ENCODE data around the gene C2CD4B. TPM values are rescaled to one million over a fixed set of nuclear protein-coding genes. Genes with fewer than 3 reads are reported as not detected.

Gene C2CD4B
- total RNA-seq, 1 donor from 2014 or later = 3.5 TPM

GRCh38 chr15:62133141-62133540 is 31.9 kb downstream of the C2CD4B start:
- intact Hi-C loops (cut with DNase I) = no loop called here
- Histone ChIP-seq H3K27me3 (no peaks in the 10 kb centered on the region), H3K36me3 (no peaks in the 10 kb centered on the region), H3K4me3 (no peak overlapping the region), H3K27ac (no peak overlapping the region), H3K9me3 (no peaks in the 10 kb centered on the region), H3K4me1 (peaks cover 8% of the 10 kb centered on the region)
- no peak for TF ChIP-seq CTCF (IDR thresholded peaks at IDR 0.05)
- ATAC-seq (no peak), DNase-seq (no peak)

- no peak for TF ChIP-seq CTCF (IDR thresholded peaks at IDR 0.05)
- ATAC-seq = no peak
- no peak overlapping the region for H3K27ac ChIP-seq
- DNase-seq = no peak
- H3K36me3 ChIP-seq = no peaks in the 10 kb centered on the region
- intact Hi-C loops (cut with DNase I) = no loop called here
- no peak overlapping the region for H3K4me3 ChIP-seq
- peaks cover 24% of the 10 kb centered on the region for H3K4me1 ChIP-seq
- H3K9me3 ChIP-seq = no peaks in the 10 kb centered on the region
- H3K27me3 ChIP-seq = no peaks in the 10 kb centered on the region
These were observed 36.2 kb downstream of the C2CD4B start for GRCh38 chr15:62128916-62129315.

- TF ChIP-seq CTCF (IDR thresholded peaks at IDR 0.05) = no peak
- Histone ChIP-seq H3K36me3 (no peaks in the 10 kb centered on the region), H3K9me3 (no peaks in the 10 kb centered on the region), H3K4me1 (peaks cover 27% of the 10 kb centered on the region), H3K27ac (no peak overlapping the region), H3K4me3 (no peak overlapping the region), H3K27me3 (no peaks in the 10 kb centered on the region)
- intact Hi-C loops (cut with DNase I) = no loop called here
- ATAC-seq (no peak), DNase-seq (no peak)
These were observed 38.7 kb downstream of the C2CD4B start for GRCh38 chr15:62126364-62126763.

DNA sequence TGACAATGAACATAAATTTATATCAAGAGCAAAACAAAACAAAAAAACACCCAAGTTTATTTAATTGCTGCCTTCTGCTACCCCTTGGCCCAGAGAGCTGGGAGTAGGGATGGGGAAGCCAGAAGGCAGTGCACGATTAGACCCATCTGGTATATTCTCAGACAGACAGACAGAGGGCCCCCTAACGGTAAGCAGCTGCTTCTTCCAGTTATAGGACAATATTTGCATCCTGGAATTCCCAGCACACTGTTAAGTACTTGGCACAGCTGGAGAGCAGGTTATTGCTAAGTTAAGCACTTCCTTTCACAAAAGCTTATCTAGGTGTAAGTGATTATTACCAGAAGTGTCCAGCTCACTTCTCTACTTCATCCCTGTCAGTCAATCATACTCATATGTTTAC is 39.3 kb downstream of the C2CD4B start:
- H3K36me3 ChIP-seq = no peaks in the 10 kb centered on the region
- no peaks in the 10 kb centered on the region for H3K9me3 ChIP-seq
- peaks cover 27% of the 10 kb centered on the region for H3K4me1 ChIP-seq
- no peak overlapping the region for H3K27ac ChIP-seq
- intact Hi-C loops (cut with DNase I) = no loop called here
- peak; percentile 71 for ATAC-seq
- TF ChIP-seq CTCF (IDR thresholded peaks at IDR 0.05) = peak; percentile 46
- H3K4me3 ChIP-seq = no peak overlapping the region
- DNase-seq = no peak
- no peaks in the 10 kb centered on the region for H3K27me3 ChIP-seq

DNA sequence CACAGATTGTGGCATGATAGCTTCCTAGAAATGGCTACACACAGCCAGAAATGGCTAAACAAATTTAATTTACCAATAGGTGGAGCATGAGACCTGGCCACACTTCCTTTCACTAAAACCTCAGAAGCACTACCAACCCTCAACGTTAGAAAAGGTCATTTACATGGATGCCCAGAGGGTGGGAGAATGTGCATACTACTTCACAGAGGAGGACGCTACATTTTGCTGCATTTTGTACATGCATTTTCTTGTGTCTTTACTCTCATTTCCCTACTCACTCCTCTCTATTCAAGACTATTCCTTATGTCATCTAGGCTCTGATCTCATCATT is 40.1 kb downstream of the C2CD4B start:
- Histone ChIP-seq H3K4me1 (peaks cover 27% of the 10 kb centered on the region), H3K27me3 (no peaks in the 10 kb centered on the region), H3K4me3 (no peak overlapping the region), H3K27ac (peak overlapping the region; percentile 34), H3K36me3 (no peaks in the 10 kb centered on the region), H3K9me3 (no peaks in the 10 kb centered on the region)
- no peak for DNase-seq
- intact Hi-C loops (cut with DNase I) = no loop called here
- no peak for TF ChIP-seq CTCF (IDR thresholded peaks at IDR 0.05)
- ATAC-seq = no peak

All from upper lobe of right lung (tissue), 1 donor.